ENCODE results near the gene SOHLH1.

- TF ChIP-seq, protein P1, sequence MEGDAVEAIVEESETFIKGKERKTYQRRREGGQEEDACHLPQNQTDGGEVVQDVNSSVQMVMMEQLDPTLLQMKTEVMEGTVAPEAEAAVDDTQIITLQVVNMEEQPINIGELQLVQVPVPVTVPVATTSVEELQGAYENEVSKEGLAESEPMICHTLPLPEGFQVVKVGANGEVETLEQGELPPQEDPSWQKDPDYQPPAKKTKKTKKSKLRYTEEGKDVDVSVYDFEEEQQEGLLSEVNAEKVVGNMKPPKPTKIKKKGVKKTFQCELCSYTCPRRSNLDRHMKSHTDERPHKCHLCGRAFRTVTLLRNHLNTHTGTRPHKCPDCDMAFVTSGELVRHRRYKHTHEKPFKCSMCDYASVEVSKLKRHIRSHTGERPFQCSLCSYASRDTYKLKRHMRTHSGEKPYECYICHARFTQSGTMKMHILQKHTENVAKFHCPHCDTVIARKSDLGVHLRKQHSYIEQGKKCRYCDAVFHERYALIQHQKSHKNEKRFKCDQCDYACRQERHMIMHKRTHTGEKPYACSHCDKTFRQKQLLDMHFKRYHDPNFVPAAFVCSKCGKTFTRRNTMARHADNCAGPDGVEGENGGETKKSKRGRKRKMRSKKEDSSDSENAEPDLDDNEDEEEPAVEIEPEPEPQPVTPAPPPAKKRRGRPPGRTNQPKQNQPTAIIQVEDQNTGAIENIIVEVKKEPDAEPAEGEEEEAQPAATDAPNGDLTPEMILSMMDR (tag by site-specific recombination; IDR thresholded peaks at IDR 0.05), result no peak
- no peak for TF ChIP-seq IKZF3 (tag by site-specific recombination; IDR thresholded peaks at IDR 0.05)
- TF ChIP-seq, protein P2, sequence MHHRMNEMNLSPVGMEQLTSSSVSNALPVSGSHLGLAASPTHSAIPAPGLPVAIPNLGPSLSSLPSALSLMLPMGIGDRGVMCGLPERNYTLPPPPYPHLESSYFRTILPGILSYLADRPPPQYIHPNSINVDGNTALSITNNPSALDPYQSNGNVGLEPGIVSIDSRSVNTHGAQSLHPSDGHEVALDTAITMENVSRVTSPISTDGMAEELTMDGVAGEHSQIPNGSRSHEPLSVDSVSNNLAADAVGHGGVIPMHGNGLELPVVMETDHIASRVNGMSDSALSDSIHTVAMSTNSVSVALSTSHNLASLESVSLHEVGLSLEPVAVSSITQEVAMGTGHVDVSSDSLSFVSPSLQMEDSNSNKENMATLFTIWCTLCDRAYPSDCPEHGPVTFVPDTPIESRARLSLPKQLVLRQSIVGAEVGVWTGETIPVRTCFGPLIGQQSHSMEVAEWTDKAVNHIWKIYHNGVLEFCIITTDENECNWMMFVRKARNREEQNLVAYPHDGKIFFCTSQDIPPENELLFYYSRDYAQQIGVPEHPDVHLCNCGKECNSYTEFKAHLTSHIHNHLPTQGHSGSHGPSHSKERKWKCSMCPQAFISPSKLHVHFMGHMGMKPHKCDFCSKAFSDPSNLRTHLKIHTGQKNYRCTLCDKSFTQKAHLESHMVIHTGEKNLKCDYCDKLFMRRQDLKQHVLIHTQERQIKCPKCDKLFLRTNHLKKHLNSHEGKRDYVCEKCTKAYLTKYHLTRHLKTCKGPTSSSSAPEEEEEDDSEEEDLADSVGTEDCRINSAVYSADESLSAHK (tag by site-specific recombination; IDR thresholded peaks at IDR 0.05), result no peak
These were observed 38.9 kb downstream of the SOHLH1 start for GRCh38 chr9:135660407-135660806.
